ENCODE data around the gene UROS.

The UROS gene

GRCh38 chr10:125779403-125780327, 43.4 kb downstream of the UROS start:
- TF ChIP-seq, protein P1, sequence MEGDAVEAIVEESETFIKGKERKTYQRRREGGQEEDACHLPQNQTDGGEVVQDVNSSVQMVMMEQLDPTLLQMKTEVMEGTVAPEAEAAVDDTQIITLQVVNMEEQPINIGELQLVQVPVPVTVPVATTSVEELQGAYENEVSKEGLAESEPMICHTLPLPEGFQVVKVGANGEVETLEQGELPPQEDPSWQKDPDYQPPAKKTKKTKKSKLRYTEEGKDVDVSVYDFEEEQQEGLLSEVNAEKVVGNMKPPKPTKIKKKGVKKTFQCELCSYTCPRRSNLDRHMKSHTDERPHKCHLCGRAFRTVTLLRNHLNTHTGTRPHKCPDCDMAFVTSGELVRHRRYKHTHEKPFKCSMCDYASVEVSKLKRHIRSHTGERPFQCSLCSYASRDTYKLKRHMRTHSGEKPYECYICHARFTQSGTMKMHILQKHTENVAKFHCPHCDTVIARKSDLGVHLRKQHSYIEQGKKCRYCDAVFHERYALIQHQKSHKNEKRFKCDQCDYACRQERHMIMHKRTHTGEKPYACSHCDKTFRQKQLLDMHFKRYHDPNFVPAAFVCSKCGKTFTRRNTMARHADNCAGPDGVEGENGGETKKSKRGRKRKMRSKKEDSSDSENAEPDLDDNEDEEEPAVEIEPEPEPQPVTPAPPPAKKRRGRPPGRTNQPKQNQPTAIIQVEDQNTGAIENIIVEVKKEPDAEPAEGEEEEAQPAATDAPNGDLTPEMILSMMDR (IDR thresholded peaks at IDR 0.05; ENCODE audit: borderline replicate concordance, control extremely low read depth, extremely low read depth, insufficient read depth, missing control alignments) = no peak
- no peak for DNase-seq (ENCODE audit: low spot score)
- in situ Hi-C loops (cut with MboI; ENCODE audit: low sequenced_read_pairs, unreplicated experiment) = no loop called here

GRCh38 chr10:125778556-125778955, 44.5 kb downstream of the UROS start:
- no peak for DNase-seq (ENCODE audit: low spot score)

DNA sequence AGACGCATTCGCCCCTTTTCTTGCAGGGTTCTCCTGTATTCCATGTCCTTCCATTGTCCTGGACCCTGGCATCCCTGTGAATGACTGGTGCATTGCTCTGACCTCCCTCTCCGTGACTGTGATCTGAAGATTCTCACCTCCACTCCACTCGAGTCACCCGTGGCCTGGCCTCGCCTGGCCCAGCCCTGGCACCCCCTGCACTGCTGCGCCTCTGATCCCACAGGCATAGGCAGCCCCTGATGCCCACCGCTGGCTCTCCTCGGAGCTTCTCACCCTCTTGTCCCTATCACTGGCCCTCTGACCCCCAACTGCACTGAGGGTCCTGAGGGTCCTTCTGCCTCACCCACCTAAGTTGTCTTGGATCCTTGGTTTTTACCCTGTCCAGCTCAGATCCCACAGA, 45.3 kb downstream of the UROS start:
- DNase-seq (ENCODE audit: low spot score) = no peak
- in situ Hi-C loops (cut with MboI; ENCODE audit: low sequenced_read_pairs, unreplicated experiment) = no loop called here
- TF ChIP-seq, protein P1 (IDR thresholded peaks at IDR 0.05; ENCODE audit: borderline replicate concordance, control extremely low read depth, extremely low read depth, insufficient read depth, missing control alignments) = no peak

More at GRCh38 chr10:125778556-125778955, 44.5 kb downstream of the UROS start:
- in situ Hi-C loops (cut with MboI; ENCODE audit: low sequenced_read_pairs, unreplicated experiment) = no loop called here
- TF ChIP-seq, protein P1 (IDR thresholded peaks at IDR 0.05; ENCODE audit: borderline replicate concordance, control extremely low read depth, extremely low read depth, insufficient read depth, missing control alignments) = no peak

DNA sequence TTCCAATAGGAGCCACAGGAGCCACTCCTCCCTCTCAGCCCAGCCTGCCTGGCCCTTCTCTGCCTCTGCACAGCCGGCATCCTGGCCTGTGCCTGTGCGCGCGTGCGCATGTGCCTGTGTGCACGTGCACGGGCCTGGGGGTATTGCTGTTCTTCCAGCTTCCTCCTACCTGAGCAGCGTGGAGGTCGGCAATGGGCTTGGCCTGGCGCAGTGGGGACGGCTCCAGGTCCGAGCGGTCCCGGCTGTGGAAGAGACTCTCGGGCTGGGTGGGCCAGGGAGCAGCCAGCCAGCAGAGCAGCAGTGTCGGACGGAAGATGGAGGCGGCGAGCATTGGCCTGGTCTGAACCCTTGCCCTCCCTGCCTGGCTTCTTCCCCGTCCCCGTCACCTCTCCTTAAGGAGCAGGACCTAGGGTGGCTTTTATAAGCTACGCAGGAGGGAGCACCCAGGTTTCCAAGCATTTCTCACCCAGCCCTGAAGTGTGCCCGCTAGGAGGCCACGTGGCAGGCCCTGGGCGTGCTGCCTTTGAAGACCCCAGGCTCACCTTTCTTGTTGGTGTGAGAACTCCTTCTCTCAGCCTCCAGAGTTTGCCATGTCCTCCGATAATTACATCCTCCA, 47.5 kb downstream of the UROS start, which contains the start of gene MMP21:
TSS of gene MMP21 (minus strand) at position 331 of the 616 bp plus-strand sequence. CDS start at position 331, 0 bp downstream.
- no peak for DNase-seq (ENCODE audit: low spot score)
- TF ChIP-seq, protein P1 (IDR thresholded peaks at IDR 0.05; ENCODE audit: borderline replicate concordance, control extremely low read depth, extremely low read depth, insufficient read depth, missing control alignments) = no peak
- in situ Hi-C loops (cut with MboI; ENCODE audit: low sequenced_read_pairs, unreplicated experiment) = no loop called here

- TF ChIP-seq, protein P1 (IDR thresholded peaks at IDR 0.05; ENCODE audit: borderline replicate concordance, control extremely low read depth, extremely low read depth, insufficient read depth, missing control alignments) = no peak
- in situ Hi-C loops (cut with MboI; ENCODE audit: low sequenced_read_pairs, unreplicated experiment) = no loop called here
- DNase-seq (ENCODE audit: low spot score) = no peak
Measured at GRCh38 chr10:125774581-125775191, 48.4 kb downstream of the UROS start.
